H1 (cell line): Measurements from ENCODE around the gene TBC1D22A. TPM values are rescaled to one million over a fixed set of nuclear protein-coding genes. Genes with fewer than 3 reads are reported as not detected.

Source experiments
- CTCF ChIA-PET: fragments of 300-600 bp; sonication (Branson Sonifier 250); formaldehyde crosslinking; loops from one replicate; lab custom pipeline; 2021; ENCODE audit not compliant: partially characterized antibody; lab: Charles Lee
- POLR2A ChIA-PET: fragments of 300-600 bp; sonication (Branson Sonifier 250); formaldehyde crosslinking; loops from one replicate; lab custom pipeline; 2021; ENCODE audit warnings: inconsistent platforms; ENCODE audit not compliant: partially characterized antibody; lab: Charles Lee
- DNase-seq, 2 experiments: peaks; one replicate each; pipeline versions ENCODE4 v3.0.0 to v3.0.0-alpha.2; 2010 to 2022; ENCODE audit warnings: low spot score in 2 of 2, low read depth in 1 of 2, mixed read lengths in 1 of 2
- FAIRE-seq: peaks from 2 replicates; lab custom pipeline; 2011; peaks lifted over from hg19 to GRCh38; lab: Jason Lieb, UNC
- H2AFZ ChIP-seq: 2 replicates; pipeline ENCODE4 v1.8.1; 2012; ENCODE audit warnings: low read length, inconsistent platforms
- H2AK5ac ChIP-seq: 2 replicates; pipeline ENCODE4 v1.6.1; 2013; ENCODE audit warnings: low read depth, low read length
- H2BK120ac ChIP-seq: replicated peaks from 2 replicates; pipeline ENCODE3; 2013; ENCODE audit warnings: low read depth, low read length, inconsistent platforms
- H2BK12ac ChIP-seq: 2 replicates; pipeline ENCODE4 v1.6.1; 2013; ENCODE audit warnings: low read depth, low read length
- H2BK15ac ChIP-seq: 2 replicates; pipeline ENCODE4 v1.6.1; 2013; ENCODE audit warnings: low read length
- H2BK20ac ChIP-seq: 2 replicates; pipeline ENCODE4 v1.6.1; 2013; ENCODE audit warnings: low read length
- H2BK5ac ChIP-seq: 2 replicates; pipeline ENCODE4 v1.6.1; 2013; ENCODE audit warnings: low read depth, low read length
- H3K14ac ChIP-seq: 2 replicates; pipeline ENCODE4 v1.6.1; 2013; ENCODE audit warnings: inconsistent platforms; ENCODE audit not compliant: insufficient read length
- H3K18ac ChIP-seq: 2 replicates; pipeline ENCODE4 v1.6.1; 2013; ENCODE audit warnings: low read length; ENCODE audit errors: extremely low read depth
- H3K23ac ChIP-seq: 2 replicates; pipeline ENCODE4 v1.6.1; 2013; ENCODE audit warnings: inconsistent platforms; ENCODE audit not compliant: insufficient read length
- H3K23me2 ChIP-seq: 2 replicates; pipeline ENCODE4 v1.6.1; 2013; ENCODE audit warnings: low read depth, low read length
- H3K27ac ChIP-seq: 2 replicates; pipeline ENCODE4 v1.6.1; 2011; ENCODE audit warnings: low read depth, low read length, inconsistent platforms
- H3K27me3 ChIP-seq, 4 experiments: replicated peaks in 1 of 4; 1 replicate in 1 of 4; 2 replicates in 3 of 4; pipeline versions ENCODE4 v1.6.1 to v1.8.1; 2011 to 2013; ENCODE audit warnings: low read length in 3 of 4, mild to moderate bottlenecking in 3 of 4, inconsistent platforms in 2 of 4, mixed read lengths in 2 of 4, moderate library complexity in 1 of 4; ENCODE audit not compliant: control insufficient read depth in 3 of 4, insufficient read depth in 3 of 4; ENCODE audit errors: extremely low read depth in 1 of 4
- H3K36me3 ChIP-seq, 4 experiments: 2 replicates each; pipeline versions ENCODE4 v1.6.1 to v1.8.1; 2011 to 2013; ENCODE audit warnings: mild to moderate bottlenecking in 4 of 4, low read length in 3 of 4, moderate library complexity in 2 of 4, control low read depth in 1 of 4, inconsistent platforms in 1 of 4; ENCODE audit not compliant: insufficient read depth in 4 of 4, control insufficient read depth in 2 of 4
- H3K4ac ChIP-seq: replicated peaks from 2 replicates; pipeline ENCODE3; 2013; ENCODE audit warnings: low read length, low read depth, mixed read lengths, inconsistent platforms; ENCODE audit not compliant: insufficient read length
- H3K4me1 ChIP-seq, 4 experiments: replicated peaks in 1 of 4; 1 replicate in 1 of 4; 2 replicates in 3 of 4; pipeline versions ENCODE4 v1.6.1 to v1.8.1; 2011 to 2013; ENCODE audit warnings: low read length in 3 of 4, inconsistent platforms in 2 of 4, mixed read lengths in 1 of 4; ENCODE audit not compliant: insufficient read depth in 4 of 4, control insufficient read depth in 3 of 4
- H3K4me2 ChIP-seq, 2 experiments: 2 replicates each; pipeline versions ENCODE4 v1.6.1 to v1.8.1; 2011 to 2013; ENCODE audit warnings: low read depth in 2 of 2, low read length in 2 of 2, control low read depth in 1 of 2, inconsistent platforms in 1 of 2, mild to moderate bottlenecking in 1 of 2; ENCODE audit not compliant: insufficient read depth in 1 of 2
- H3K4me3 ChIP-seq, 4 experiments: fragments of 200-600, 300-600 bp in 1 of 4; sonication (generic), shearing (Covaris generic), sonication (Bioruptor Twin) in 1 of 4; 2 replicates each; pipeline versions ENCODE4 v1.5.1 to v1.8.1; 2011 to 2016; ENCODE audit warnings: low read length in 4 of 4, low read depth in 3 of 4, control low read depth in 2 of 4, inconsistent platforms in 2 of 4, mild to moderate bottlenecking in 2 of 4, mixed read lengths in 1 of 4, moderate library complexity in 1 of 4; ENCODE audit not compliant: insufficient read depth in 2 of 4; ENCODE audit errors: extremely low read depth in 1 of 4
- H3K56ac ChIP-seq: replicated peaks from 2 replicates; pipeline ENCODE3; 2013; ENCODE audit warnings: low read depth, mild to moderate bottlenecking, mixed read lengths, low read length, inconsistent platforms; ENCODE audit not compliant: insufficient read length
- H3K79me1 ChIP-seq: 2 replicates; pipeline ENCODE4 v1.6.1; 2013; ENCODE audit warnings: low read depth, low read length, control low read depth
- H3K79me2 ChIP-seq, 2 experiments: 2 replicates each; pipeline versions ENCODE4 v1.6.1 to v1.8.1; 2012 to 2013; ENCODE audit warnings: low read length in 2 of 2, mild to moderate bottlenecking in 2 of 2, inconsistent platforms in 1 of 2; ENCODE audit not compliant: insufficient read depth in 2 of 2, control insufficient read depth in 1 of 2
- H3K9ac ChIP-seq, 4 experiments: replicated peaks in 1 of 4; 1 replicate in 1 of 4; 2 replicates in 3 of 4; pipeline versions ENCODE4 v1.6.1 to v1.8.1; 2011 to 2013; ENCODE audit warnings: low read depth in 3 of 4, low read length in 3 of 4, control low read depth in 2 of 4, mild to moderate bottlenecking in 2 of 4, moderate library complexity in 2 of 4, inconsistent platforms in 1 of 4; ENCODE audit errors: extremely low read depth in 1 of 4
- H3K9me3 ChIP-seq, 2 experiments: 2 replicates each; pipeline versions ENCODE4 v1.6.1 to v1.8.1; 2012 to 2013; ENCODE audit warnings: mild to moderate bottlenecking in 2 of 2, moderate library complexity in 2 of 2, control low read depth in 1 of 2, inconsistent platforms in 1 of 2, low read depth in 1 of 2, low read length in 1 of 2, mixed read lengths in 1 of 2; ENCODE audit not compliant: insufficient read depth in 2 of 2
- H4K20me1 ChIP-seq, 2 experiments: replicated peaks in 1 of 2; 2 replicates each; pipeline versions ENCODE3 to v1.8.1; 2011 to 2013; ENCODE audit warnings: inconsistent platforms in 2 of 2, low read length in 2 of 2, mild to moderate bottlenecking in 1 of 2; ENCODE audit not compliant: insufficient read depth in 2 of 2, control insufficient read depth in 1 of 2
- H4K5ac ChIP-seq: 2 replicates; pipeline ENCODE4 v1.6.1; 2013; ENCODE audit warnings: low read length, low read depth, mixed read lengths, inconsistent platforms; ENCODE audit not compliant: insufficient read length
- H4K8ac ChIP-seq: 2 replicates; pipeline ENCODE4 v1.8.0; 2013; ENCODE audit warnings: mild to moderate bottlenecking, moderate library complexity, low read length, inconsistent platforms; ENCODE audit not compliant: insufficient read depth; ENCODE audit errors: extremely low read depth
- H4K91ac ChIP-seq: replicated peaks from 2 replicates; pipeline ENCODE3; 2013; ENCODE audit warnings: low read length, mixed read lengths, inconsistent platforms; ENCODE audit not compliant: insufficient read length
- BRCA1 ChIP-seq: IDR thresholded peaks from 2 replicates; pipeline ENCODE4 v1.6.1; 2012; ENCODE audit warnings: low read depth, low read length, improper control_type of control experiment
- CEBPB ChIP-seq: IDR thresholded peaks from 2 replicates; pipeline ENCODE4 v1.6.1; 2012; ENCODE audit warnings: low read depth, low read length
- E2F6 ChIP-seq: IDR thresholded peaks from 2 replicates; pipeline ENCODE4 v1.6.1; 2012; ENCODE audit warnings: inconsistent platforms
- RAD21 ChIP-seq, 2 experiments: IDR thresholded peaks in 1 of 2; conservative IDR thresholded peaks in 1 of 2; 2 replicates each; pipeline ENCODE4 v1.6.1; 2011; ENCODE audit warnings: low read depth in 2 of 2, low read length in 2 of 2, improper control_type of control experiment in 1 of 2, inconsistent platforms in 1 of 2, mild to moderate bottlenecking in 1 of 2, moderate library complexity in 1 of 2
- SUZ12 ChIP-seq: fragments of 200-600 bp; sonication (generic); IDR thresholded peaks from 2 replicates; pipeline ENCODE4 v1.6.1; 2012; ENCODE audit warnings: mild to moderate bottlenecking, inconsistent platforms, low read length, moderate library complexity, mixed read lengths
- USF2 ChIP-seq: IDR thresholded peaks from 2 replicates; pipeline ENCODE4 v1.6.1; 2011; ENCODE audit warnings: low read length, improper control_type of control experiment
- ZNF274 ChIP-seq: IDR thresholded peaks from 2 replicates; pipeline ENCODE4 v1.7.0; 2012; ENCODE audit warnings: low read length, borderline replicate concordance; ENCODE audit errors: extremely low read depth
- WGBS, 2 experiments: shearing (Covaris generic) in 1 of 2; methylation state at CpG; one replicate each; pipeline versions ENCODE4 v1.1.6 to v1.1.7; 2013 to 2015; ENCODE audit warnings: low lambda C conversion rate in 2 of 2, mixed read lengths in 2 of 2, inconsistent platforms in 1 of 2, low coverage in 1 of 2, missing lambda C conversion rate in 1 of 2; ENCODE audit not compliant: insufficient replicate concordance in 2 of 2, insufficient coverage in 1 of 2, insufficient read length in 1 of 2; ENCODE audit errors: extremely low coverage in 1 of 2, missing lambda C conversion rate in 1 of 2; 5-methylcytosine and 5-hydroxymethylcytosine counted together
- polyA plus RNA-seq, 7 experiments: library from polyadenylated mRNA; depleted of rRNA in 3 of 7; stranded (reverse) in 5 of 7; unstranded in 2 of 7; fragments of >200 nt in 5 of 7; fragments of 200-250 nt in 2 of 7; gene quantifications; 1 replicate in 5 of 7; 2 replicates in 1 of 7; 4 replicates in 1 of 7; pipeline versions ENCODE4 v1.2.1 to v1.2.3, GENCODE V29; 2011 to 2013; ENCODE audit warnings: missing spikeins in 2 of 7, mixed read lengths in 2 of 7
- total RNA-seq: library from RNA; stranded (reverse); fragmentation: NEBNext Ultra II Directional; extraction: Animal tissue kit (Norgen Biotek cat#: 25700); gene quantifications from 2 replicates; pipeline ENCODE4 v1.2.1, GENCODE V29; 2021
- TF ChIP-seq, protein P1 (sequence below): IDR thresholded peaks from 2 replicates; pipeline ENCODE4 v1.6.1; 2012; ENCODE audit warnings: inconsistent platforms

Gene TBC1D22A
- total and polyA plus RNA-seq, 2 of the 8 experiments (the other 6 are each of a cell fraction or from before 2014, with no cell fraction given), result 11.9 to 18.4 TPM

DNA sequence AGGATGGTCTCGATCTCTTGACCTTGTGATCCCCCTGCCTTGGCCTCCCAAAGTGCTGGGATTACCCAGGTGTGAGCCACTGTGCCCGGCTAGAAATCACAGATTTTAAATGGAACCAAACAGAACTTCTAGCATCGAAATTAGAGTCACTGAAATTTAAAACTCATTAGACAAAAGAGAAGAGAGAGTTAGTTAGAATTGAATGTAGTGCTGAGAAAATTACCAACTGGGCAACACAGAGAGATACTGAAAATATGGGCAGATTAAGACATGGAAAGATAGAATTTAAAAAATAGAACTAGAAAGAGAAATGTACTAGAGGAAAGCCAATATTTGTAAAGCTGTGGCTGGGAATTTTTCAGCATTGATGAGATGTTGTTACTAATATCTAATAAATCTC lies 217.9 kb downstream of the TBC1D22A start:
- no peak overlapping the region for H2AFZ ChIP-seq
- H3K9me3 ChIP-seq, result no peaks in the 10 kb centered on the region
- no peak overlapping the region for H3K4me2 ChIP-seq
- H3K9ac ChIP-seq, result no peak overlapping the region
- no peak overlapping the region for H2BK20ac ChIP-seq
- DNase-seq, result no peak
- no peak overlapping the region for H2BK12ac ChIP-seq
- no peak overlapping the region for H3K4ac ChIP-seq
- no peak overlapping the region for H3K27ac ChIP-seq
- H3K27me3 ChIP-seq, result no peaks in the 10 kb centered on the region
- no peak overlapping the region for H3K56ac ChIP-seq
- no peak overlapping the region for H3K14ac ChIP-seq
- no peaks in the 10 kb centered on the region; a peak in 1 of 8 replicates for H3K36me3 ChIP-seq
- H3K79me1 ChIP-seq, result no peaks in the 10 kb centered on the region
- H3K4me3 ChIP-seq, result no peak overlapping the region
- 91% methylated on average over 3 of the region's 3 CpGs; no CpG with 5 or more reads in 1 of the 2 experiments for WGBS, 2 experiments
- H3K23ac ChIP-seq, result no peak overlapping the region
- no peak overlapping the region for H2AK5ac ChIP-seq
- H2BK15ac ChIP-seq, result no peak overlapping the region
- H3K79me2 ChIP-seq, result no peaks in the 10 kb centered on the region
- CTCF ChIA-PET, result interaction anchor here (0.6 to 1.3 kb wide), 3 partner anchors 29 to 356 kb away, joined by 3 read pairs; no protein-coding TSS in a partner anchor
- FAIRE-seq, result no peak
- H4K8ac ChIP-seq, result no peak overlapping the region
- H2BK120ac ChIP-seq, result no peak overlapping the region
- no peak overlapping the region for H4K5ac ChIP-seq
- H2BK5ac ChIP-seq, result no peak overlapping the region
- POLR2A ChIA-PET, result no interaction called here
- no peak overlapping the region for H3K18ac ChIP-seq
- H3K4me1 ChIP-seq, result no peaks in the 10 kb centered on the region; a peak in 1 of 7 replicates
- TF ChIP-seq RAD21 (IDR thresholded peaks at IDR 0.05 in 1 of 2, conservative IDR thresholded peaks at IDR 0.05 in 1 of 2; ENCODE audit: low read depth in 2 of 2, low read length in 2 of 2), result no peak
- TF ChIP-seq, protein P1, sequence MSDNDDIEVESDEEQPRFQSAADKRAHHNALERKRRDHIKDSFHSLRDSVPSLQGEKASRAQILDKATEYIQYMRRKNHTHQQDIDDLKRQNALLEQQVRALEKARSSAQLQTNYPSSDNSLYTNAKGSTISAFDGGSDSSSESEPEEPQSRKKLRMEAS, result no peak
- no peak for TF ChIP-seq BRCA1
- no peak for TF ChIP-seq USF2
- TF ChIP-seq CEBPB, result no peak
- TF ChIP-seq ZNF274, result no peak
- TF ChIP-seq E2F6, result no peak
- no peak for TF ChIP-seq SUZ12
- TF ChIP-seq, all 59 proteins: peak for 0
- H3K23me2 ChIP-seq, result no peaks in the 10 kb centered on the region
- H4K91ac ChIP-seq, result no peak overlapping the region
- peaks cover 0 to 2% of the 10 kb centered on the region in 2 experiments for H4K20me1 ChIP-seq
